HG03354 (cell line): ENCODE results near the gene OPN4.

Experiments used
- ATAC-seq: cut with Tn5 transposase; IDR thresholded peaks from one replicate; pipeline ENCODE4 v1.9.1; 2021; ENCODE audit warnings: mild to moderate bottlenecking; ENCODE audit not compliant: unreplicated experiment, poor library complexity, severe bottlenecking

The OPN4 gene

DNA sequence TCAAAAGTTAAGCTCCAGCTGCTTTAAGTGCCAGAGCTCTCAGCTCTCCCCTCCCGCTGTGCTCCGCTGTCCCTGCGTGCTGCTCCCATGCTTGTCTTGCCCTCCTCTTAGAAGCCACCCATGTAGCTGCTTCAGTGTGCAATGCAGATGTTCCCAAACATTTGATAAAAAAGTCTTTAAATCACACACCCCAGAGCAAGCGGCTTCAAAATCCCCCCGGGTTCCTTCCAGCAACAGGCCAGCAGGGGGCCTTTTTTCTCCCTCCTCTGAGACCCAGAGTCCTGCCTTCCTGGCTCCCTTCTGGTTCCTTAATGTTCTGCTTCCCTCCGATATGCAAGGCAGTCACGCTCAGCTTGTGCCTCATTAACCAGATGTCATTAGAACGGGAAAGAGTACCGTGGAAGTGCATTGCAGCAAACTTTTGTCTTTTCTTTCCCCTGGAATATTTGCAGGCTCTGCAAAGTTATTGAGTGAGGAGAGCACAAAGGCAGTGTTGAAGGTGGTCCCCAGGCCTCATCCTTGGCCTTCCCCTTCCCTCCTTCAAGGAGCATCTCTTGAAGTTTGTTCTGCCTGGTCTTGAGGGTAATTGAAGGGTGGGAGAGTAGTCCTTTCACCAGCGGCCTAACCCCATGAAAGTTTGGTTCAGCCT is 39.5 kb downstream of the OPN4 start:
- no peak for ATAC-seq

DNA sequence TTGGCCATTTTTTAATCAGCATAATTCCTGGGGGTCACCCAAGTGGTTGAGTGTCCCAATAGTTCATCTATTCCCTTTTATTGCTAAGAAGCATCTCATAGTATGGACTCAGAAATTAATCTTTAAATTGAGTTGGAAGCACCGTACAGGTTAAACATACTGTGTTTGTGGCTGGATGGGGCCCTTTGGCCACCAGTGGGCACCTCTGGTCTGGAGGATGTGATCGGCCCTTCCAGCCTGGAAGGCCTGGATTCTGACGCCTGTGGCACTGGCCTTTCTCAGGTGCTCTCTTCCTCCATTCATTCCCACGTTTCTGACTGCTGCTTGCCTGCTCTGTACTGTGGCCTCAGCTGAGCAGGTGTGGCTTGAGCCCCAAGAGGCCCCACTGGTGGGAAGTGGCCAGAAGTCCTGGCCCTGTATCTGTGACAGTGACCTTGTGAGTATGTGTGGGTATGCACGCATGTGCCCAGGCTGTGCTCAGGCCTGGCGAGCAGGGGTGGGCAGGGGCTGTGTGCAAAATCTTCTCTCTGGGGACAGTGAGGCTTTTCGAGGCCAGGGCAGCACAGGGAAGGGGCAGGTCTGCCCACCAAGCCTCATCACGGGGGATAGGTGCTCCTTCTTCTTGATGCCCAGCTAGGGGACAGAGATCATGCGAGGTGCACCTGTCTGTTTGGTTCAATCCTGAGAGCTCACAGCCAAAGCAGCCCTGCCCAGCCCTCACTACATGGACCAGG is 44.0 kb downstream of the OPN4 start:
- ATAC-seq: no peak

GRCh38 chr10:86699125-86699524 is 44.8 kb downstream of the OPN4 start:
- ATAC-seq: no peak

GRCh38 chr10:86699541-86699940 is 45.2 kb downstream of the OPN4 start:
- no peak for ATAC-seq

DNA sequence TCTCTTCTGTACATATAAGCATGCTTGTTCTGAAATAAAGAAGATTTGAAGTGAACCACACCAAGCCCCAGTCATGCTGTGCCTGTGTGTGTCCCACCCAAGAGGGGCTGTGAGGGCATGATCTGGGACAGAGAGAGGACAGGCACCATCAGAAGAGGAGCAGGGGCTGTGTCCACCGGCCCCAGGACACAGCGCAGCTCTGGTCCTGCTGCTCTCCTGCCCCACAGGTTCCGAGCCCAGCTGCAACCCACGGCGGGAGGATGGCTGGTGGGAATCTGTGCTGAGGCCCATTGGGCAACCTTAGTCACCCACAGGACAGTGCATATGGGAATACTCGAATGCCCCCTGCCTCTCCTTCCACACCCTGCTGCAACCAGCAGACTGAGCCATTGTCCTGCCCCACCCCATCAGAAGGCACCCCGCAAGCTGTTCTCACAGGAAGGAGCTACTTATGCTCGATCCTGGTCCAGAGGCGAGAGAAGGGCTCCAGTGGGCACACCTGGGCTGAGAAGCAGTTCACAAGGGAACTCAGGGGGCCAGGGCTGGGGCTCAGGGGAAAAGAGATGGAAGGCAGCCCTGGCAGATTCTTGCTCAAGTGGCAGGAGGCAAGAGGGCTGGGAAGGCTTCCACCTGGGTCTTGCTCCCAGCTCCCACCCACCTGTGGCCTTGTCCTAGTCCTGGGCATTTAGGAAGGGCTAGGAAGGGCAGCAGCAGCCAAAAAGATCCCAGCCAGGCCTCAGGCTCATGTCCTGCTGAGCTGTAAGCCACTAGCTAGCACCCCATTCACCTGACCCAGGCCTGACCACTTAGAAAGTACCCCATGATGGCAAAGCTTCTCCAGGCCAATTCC is 45.9 kb downstream of the OPN4 start:
- ATAC-seq: no peak

DNA sequence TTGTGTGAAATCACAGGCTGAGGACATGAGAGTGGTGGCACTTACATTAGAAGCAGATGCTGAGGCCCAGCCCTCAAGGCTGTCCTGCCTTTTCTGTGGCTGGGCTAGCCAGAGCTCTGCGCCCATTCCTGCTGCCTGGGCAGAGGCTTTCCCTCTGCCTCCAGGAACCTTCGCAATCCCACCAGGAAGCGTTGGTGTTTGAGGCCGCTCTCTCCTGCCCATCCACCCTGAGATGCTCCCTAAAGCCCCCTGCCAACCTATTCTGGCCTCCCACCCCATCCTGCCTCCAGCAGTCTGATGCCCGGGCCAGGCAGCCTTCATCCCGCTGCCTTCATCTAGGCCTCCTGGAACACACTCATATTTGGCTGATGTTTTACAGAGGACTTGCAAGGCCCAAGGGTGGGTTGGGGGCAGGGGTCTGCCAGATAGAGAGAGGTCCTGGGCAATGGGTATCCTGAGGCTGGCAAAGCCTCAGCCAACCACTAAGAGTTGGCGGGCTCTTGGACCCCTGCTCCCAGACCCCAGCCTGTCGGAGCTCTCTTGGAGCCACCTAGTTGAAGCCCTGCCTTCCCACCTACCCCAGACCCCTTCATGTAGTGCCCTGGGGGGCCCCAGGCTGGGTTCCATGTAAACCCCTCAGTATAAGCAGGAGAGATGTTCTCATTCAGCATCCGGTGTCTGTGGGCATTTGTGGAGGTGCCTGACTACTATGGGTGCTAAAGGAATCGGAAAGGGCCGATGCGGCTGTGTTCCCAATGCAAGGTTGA is 46.7 kb downstream of the OPN4 start:
- no peak for ATAC-seq

DNA sequence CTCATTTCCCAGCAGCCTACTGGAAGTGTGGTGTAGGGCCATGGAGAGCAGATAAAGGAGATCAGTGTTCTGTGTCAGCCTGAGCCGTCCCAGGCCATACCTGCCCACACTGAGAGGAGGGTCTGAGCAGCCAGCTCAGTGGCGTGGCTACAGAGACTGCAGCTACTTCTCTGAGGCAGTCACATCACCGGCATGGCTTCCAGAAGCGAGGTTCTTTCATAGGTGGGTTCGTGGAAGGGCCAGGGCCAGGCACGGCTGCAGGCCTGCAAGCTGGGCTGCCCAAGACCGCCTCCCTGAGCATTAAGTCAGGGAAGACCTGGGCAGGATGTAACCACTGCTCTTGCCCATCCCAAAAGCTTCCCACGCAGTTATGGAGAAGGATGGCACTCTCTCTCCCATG is 48.8 kb downstream of the OPN4 start:
- ATAC-seq: no peak

DNA sequence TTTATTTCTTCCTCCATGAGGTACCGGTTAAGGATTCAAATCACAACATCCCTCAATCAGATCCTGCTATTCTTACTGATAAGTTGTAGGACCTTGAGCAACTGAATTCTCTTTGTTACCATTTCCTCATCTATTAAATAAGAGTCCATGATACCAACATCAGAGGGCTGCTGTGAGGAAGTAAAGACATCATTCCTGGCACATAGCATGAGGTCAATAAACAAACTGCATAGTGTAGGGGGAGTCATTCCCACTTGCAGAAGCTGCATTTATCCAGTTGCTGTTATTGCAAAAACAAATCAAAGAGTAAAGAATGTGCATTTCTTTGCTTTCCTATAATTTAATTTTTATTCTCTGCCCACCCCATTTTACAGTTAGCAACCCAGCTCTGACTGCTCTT is 50.8 kb downstream of the OPN4 start:
- ATAC-seq: no peak

- no peak for ATAC-seq
These were observed 51.6 kb downstream of the OPN4 start for GRCh38 chr10:86705905-86706304.

DNA sequence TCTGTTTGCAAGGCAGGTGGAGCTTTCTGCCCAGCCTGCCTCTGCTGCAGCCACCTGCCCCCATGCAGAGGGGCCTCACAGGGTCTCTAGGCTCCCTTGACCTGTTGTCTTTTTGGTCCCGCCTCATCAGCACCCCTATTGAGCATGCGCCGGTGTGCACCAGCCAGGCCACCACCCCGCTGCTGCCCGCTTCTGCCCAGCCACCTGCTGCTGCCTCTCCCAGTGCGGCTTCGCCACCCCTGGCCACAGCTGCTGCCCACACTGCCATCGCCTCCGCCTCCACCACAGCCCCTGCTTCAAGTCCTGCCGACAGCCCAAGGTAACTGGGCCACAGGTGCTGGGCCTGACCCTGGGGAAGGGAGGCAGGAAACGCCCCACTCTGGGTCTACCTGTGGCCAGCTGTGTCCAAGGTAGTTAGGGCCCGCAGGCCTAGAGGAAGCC is 52.1 kb downstream of the OPN4 start:
- no peak for ATAC-seq

DNA sequence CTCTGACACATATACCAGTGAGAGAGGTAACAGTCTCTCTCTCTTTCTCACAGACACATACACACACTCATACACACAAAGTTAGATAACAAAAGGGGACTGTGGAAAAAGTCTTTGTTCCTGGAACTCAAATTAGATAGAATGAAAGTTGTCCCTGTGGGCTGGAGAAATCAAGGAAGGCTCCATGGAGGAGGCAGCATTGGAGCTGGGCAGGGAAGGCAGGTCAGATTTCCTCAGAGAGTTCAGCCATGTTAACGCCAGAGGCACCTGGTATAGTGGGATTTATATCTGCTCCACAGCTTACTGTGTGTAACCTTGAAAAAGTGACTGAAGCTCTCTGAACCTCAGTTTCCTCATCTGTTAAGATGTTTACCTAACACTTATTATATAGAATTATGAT is 52.6 kb downstream of the OPN4 start:
- no peak for ATAC-seq

DNA sequence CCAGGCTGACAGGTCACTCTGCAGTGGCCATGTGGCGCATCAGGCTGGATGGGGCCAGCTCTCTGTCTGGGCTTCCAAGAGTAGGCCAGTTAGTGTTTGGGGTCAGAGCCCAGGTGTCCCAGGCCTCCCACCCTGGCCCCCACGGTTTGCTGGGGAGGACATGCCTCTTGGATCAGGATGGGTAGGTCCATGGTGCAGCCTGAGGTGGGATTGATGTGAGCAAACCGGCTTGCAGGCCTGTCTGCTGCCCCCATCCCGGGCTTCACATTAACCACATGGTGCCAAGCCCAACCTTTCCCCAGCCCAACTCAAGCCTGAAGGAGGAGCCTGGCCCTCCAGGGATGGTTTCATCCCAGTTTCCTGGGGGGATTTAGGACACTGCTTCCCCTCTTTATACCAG is 53.2 kb downstream of the OPN4 start:
- ATAC-seq: no peak

- no peak for ATAC-seq
These were observed 53.9 kb downstream of the OPN4 start for GRCh38 chr10:86708068-86708782.

DNA sequence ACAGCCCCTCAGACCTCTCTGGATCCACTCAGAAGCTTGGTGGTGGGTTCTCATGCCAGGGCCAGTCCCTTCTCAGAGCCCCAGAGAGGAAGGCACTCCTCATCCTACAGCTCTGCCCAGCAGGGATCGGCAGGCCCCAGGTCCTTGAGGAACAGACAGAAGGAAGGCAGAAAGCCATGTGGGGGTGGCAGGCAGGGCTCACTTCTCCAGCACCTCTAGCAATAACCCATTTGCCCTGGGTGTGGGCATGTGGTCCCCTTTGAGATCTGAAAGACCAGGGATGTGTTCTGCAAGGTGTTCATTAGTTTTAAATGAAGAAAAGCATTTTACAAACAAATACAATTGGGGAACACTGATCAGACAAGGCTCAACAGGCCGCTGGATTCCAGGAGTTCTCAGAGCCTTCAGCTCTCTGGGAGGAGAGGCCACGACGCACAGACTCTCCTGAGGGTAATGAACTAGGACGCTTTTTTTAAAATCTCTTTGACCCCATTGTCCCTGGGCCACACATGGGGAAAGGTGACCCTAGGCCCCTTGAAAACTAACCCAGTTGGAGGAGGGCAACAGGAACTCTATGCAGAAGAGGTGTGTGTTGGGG is 54.5 kb downstream of the OPN4 start:
- ATAC-seq: no peak

GRCh38 chr10:86709396-86710185 is 55.2 kb downstream of the OPN4 start:
- no peak for ATAC-seq

- ATAC-seq: peak; percentile 87
These were observed 56.7 kb downstream of the OPN4 start for GRCh38 chr10:86710987-86711512.

- peak; percentile 51 for ATAC-seq
These were observed 57.4 kb downstream of the OPN4 start for GRCh38 chr10:86711513-86712316.
